Measurements from ENCODE around the gene CERKL.

DNA sequence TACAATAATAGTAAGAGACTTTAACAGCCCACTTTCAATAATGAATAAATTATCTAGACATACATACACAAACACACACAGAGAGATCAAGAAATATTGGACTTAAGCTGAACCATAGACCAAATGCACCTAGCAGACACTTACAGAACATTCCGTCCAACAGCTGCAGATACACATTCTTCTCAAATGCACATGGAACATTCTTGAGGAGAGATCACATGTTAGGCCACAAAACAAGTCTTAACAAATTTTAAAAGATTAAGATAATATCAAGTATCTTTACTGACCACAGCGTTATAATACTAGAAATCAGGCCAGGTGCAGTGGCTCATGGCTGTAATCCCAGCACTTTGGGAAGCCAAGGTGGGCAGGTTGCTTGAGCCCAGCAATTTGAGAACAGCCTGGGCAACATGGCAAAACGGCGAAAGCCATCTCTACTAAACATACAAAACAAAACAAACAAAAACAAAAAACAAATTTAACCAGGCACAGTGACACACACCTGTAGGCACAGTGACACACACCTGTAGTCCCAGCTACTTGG lies 7.4 kb downstream of the CERKL start:
- no peak for TF ChIP-seq SUZ12 (IDR thresholded peaks at IDR 0.05)
- TF ChIP-seq BHLHE40 (IDR thresholded peaks at IDR 0.05; ENCODE audit: borderline replicate concordance): no peak
- no peak for TF ChIP-seq LEF1 (IDR thresholded peaks at IDR 0.05; ENCODE audit: borderline replicate concordance)
- TF ChIP-seq FOXM1 (IDR thresholded peaks at IDR 0.05; ENCODE audit: borderline replicate concordance): no peak
- TF ChIP-seq TARDBP (IDR thresholded peaks at IDR 0.05): no peak
- TF ChIP-seq ZNF384 (IDR thresholded peaks at IDR 0.05): no peak
- no peak for TF ChIP-seq FOXK2 (IDR thresholded peaks at IDR 0.05)
- no peak for TF ChIP-seq SP1 (IDR thresholded peaks at IDR 0.05)
- no peak for TF ChIP-seq HDGF (IDR thresholded peaks at IDR 0.05; ENCODE audit: borderline replicate concordance)
- no peak for TF ChIP-seq FOXA1 (IDR thresholded peaks at IDR 0.05)
- TF ChIP-seq, protein P1, sequence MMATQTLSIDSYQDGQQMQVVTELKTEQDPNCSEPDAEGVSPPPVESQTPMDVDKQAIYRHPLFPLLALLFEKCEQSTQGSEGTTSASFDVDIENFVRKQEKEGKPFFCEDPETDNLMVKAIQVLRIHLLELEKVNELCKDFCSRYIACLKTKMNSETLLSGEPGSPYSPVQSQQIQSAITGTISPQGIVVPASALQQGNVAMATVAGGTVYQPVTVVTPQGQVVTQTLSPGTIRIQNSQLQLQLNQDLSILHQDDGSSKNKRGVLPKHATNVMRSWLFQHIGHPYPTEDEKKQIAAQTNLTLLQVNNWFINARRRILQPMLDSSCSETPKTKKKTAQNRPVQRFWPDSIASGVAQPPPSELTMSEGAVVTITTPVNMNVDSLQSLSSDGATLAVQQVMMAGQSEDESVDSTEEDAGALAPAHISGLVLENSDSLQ (IDR thresholded peaks at IDR 0.05): no peak
- TF ChIP-seq NFRKB (IDR thresholded peaks at IDR 0.05): no peak
- TF ChIP-seq L3MBTL2 (conservative IDR thresholded peaks at IDR 0.05): no peak
